NCI-H2107 treated with DMSO at 0.1 percent for 48 hours (cell line): ENCODE results near the gene SLC11A1.

Source experiments
- DNase-seq: peaks from one replicate; lab custom pipeline; 2025; ENCODE audit not compliant: unreplicated experiment; lab: John Stamatoyannopoulos, UW

The SLC11A1 gene

DNA sequence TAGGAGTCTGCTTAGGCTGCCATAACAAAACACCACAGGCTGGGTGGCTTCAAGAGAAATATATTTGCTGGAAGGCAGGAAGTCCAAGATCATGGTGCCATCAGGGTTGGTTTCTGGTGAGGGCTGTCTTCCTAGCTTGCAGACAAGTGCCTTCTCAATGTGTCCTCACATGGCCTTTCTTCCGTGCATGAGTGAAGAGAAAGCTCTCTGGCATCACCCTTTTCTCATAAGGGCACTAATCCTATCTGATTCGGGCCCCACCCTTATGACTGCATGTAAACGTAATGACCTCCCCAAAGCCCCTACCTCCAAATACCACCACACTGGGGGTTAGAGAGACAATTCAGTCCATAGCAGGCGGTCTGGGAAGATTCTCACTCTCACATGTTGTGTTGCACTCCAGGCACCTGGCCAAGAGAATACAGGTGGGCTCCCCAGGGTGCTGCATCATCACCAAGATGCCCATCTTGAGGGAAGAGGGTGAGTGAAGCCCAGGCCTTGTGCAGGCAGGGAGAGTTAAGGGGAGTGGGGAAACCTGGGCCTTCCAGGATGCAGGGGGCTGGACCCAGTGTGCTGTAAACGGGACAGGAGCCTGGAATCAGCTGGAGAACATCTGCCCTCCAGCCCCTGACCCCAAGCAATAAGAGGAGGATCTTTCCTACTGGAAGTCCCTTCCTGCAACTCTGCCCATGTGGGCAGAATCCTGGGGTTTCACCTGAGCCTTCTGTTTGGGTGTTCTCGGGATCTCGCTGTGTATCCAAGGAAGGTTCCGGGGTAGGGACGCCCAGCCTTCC lies 15.3 kb upstream of the SLC11A1 start:
- no peak for DNase-seq

- DNase-seq = no peak
These were observed 14.5 kb upstream of the SLC11A1 start for GRCh38 chr2:218367415-218368149.

- no peak for DNase-seq
These were observed 13.9 kb upstream of the SLC11A1 start for GRCh38 chr2:218368150-218368528.

DNA sequence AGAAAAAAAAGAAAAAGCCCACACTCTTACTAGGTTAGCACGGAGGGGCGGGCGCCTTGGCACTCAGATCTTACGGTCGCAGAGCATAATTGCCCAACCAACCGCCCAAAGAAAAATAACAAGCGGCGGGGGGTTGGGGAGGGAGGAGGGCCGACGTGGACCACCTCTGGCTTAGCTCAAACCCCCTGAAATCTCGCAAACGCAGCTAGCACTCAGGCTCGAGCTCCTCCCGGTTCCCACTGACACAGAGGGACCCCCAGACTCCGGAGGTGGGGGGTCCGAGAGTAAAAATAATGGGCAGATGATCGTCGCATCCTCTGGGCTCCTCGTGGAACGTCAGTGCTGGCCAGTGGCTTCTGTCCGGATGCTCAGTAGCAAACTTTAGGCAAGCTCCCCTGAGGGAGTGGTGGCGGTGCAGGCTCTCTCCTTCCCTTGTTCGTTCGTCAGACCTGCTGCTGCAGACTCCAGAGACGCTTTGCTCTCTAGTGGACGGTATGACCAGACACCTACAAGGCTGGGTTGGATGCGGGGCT lies 13.4 kb upstream of the SLC11A1 start:
- no peak for DNase-seq

DNA sequence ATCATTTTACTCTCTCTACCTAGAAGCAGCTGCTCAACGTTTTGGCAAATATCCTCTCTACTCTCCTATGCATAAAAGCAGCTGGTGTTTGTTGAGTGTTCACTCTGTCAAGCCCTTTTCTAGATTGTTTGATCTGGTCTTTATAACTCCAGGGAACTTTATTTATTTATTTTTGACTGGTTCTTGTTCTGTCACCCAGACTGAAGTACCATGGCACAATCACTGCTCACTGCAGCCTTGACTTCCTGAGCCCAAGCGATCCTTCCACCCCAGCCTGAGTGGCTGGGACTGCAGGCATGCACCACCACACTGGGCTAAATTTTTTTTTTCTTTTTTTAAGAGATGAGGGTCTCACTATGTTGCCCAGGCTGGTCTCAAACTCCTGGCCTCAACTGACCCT lies 12.7 kb upstream of the SLC11A1 start:
- no peak for DNase-seq

DNA sequence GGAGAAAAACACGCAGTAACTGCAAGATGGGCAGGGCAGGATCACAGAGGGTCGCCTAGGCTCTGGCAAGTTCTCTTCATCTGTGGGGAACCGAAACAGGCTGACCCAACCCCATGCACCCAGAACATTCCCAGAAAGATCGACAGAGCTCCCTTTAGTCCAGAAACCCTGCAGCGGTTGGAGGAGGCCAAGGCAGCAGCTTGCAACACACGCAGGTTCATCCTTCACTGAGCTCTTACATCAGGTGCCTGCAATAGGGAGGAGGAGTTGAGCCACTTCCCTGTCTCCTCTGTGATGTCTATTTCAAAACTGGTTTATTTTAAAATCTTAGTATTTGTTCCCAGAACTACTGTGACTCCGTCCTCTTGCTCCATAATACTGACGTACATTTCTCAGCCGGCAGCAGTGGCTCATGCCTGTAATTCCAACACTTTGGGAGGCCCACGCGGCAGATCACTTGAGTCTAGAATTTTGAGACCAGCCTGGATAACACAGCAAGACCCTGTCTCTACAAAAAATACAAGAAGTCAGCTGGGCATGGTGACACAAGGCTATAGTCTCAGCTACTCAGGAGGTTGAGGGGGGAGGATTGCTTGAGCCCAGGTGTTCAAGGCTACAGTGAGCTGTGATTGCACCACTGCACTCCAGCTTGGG lies 11.5 kb upstream of the SLC11A1 start:
- no peak for DNase-seq

GRCh38 chr2:218371983-218372350 lies 10.1 kb upstream of the SLC11A1 start:
- DNase-seq = no peak

DNA sequence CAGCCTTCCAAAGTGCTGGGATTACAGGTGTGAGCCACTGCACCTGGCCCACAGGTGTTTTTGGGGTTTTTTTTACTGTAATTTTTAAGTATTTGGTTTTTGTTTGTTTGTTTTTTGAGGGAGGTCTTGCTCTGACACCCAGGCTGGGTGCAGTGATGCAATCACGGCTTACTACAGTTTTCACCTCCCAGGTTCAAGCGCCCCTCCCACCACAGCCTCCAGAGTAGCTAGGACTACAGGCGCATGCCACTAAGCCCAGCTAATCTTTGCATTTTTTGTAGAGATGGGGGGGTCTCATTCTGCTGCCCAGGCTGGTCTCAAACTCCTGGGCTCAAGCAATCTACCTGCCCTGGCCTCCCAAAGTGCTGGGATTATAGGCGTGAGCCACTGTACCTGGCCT lies 7.3 kb upstream of the SLC11A1 start:
- no peak for DNase-seq

GRCh38 chr2:218375212-218375611 lies 6.9 kb upstream of the SLC11A1 start:
- DNase-seq = no peak

- DNase-seq = no peak
These were observed 4.0 kb upstream of the SLC11A1 start for GRCh38 chr2:218378053-218378452.

DNA sequence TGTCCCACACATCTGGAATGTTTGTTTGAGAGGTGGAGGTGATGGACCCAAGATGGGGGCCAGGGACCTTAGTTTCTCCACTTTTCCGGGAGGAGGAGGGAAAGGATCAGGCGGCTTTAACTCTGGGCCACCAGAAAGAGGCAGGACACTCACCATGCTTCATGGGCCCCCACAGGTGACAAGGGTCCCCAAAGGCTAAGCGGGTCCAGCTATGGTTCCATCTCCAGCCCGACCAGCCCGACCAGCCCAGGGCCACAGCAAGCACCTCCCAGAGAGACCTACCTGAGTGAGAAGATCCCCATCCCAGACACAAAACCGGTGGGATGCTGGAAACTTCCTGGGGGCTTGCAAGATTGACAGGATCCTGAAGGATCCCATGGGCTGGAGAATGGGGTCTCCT lies 712 bp downstream of the SLC11A1 start:
- no peak for DNase-seq

DNA sequence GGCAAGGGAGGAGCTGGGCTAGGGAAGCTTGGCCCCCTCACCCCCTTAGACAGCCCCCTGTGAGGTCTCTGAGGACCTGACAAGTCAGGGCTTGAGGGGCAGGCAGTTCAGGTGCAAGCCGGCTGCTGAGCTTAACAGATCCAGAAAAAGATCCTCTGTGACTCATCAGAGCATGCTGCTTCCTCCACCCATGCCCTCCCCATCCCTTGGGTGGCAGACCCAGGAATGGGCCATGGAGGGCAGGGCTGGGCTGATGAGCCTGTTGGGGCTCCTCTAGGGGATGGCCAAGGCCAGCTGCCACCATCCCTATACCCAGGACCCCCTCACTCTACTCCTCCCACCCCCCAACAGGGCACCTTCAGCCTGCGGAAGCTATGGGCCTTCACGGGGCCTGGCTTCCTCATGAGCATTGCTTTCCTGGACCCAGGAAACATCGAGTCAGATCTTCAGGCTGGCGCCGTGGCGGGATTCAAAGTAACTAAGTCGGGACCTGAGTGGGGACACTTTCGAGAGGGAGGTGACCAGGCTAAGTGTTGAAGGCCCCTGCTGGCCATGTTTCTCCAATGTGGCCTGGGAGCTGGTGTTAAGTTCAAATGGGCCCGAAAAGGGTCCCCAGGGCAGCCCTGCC lies 1.9 kb downstream of the SLC11A1 start:
- DNase-seq = no peak

GRCh38 chr2:218384975-218385374 lies 2.9 kb downstream of the SLC11A1 start:
- no peak for DNase-seq

DNA sequence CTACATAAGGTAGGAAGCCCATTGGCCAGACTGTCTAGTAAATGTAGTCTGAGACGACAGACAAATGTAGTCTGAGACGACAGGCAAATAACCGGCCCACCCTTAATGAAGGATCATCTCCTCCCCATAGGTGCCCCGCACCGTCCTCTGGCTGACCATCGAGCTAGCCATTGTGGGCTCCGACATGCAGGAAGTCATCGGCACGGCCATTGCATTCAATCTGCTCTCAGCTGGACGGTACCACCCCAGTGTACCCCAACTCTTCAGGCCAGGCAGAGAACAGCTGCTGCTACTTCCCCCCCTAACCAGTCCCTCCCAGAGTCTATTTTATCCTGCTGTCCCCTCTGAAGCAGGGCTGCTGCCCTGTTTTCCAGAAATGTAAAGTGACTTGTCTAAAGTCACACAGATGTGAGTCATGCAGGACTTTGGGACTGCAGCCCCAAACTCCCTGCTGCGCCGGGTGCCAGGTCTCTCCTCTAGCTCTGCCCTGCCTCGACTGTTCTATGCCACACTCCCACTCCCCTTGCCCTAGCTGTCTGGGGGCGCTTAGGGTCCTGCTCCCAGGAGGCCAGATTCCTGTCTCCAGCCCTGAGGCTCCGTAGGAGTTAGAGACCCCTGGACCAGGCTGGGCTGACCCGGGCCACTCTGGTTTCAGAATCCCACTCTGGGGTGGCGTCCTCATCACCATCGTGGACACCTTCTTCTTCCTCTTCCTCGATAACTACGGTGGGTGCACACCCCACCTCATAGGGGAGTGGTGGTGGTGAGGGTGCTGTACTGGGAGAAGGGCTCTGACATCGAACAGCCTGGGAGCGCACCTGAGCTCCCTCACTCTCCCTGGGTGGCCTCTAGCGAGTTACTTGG lies 4.7 kb downstream of the SLC11A1 start:
- no peak for DNase-seq

DNA sequence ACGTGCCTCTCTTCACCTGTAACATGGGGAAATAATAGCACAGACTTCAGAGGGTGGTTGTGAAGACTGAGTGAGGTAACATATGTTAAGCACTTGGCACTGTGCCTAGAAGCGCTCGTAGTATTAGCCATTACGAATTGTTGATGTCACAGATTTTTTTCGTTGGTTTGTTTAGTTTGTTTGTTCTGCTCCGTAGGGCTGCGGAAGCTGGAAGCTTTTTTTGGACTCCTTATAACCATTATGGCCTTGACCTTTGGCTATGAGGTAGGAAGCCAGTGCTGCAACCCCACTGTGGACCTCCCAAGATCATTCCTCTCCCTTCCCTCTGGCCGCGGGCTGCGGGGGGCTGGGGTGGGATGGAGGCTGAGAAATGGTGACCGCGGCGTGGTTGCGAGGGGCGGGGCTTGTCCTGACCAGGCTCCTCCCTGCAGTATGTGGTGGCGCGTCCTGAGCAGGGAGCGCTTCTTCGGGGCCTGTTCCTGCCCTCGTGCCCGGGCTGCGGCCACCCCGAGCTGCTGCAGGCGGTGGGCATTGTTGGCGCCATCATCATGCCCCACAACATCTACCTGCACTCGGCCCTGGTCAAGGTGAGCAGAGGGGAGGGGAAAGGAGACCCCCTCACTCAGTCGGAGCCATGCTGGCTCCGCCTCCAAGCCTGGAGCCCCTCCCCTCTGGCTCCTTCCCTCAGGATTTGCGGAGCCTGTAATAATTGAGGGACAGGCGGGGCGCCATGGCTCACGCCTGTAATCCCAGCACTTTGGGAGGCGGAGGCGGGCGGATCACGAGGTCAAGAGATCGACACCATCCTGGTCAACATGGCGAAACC lies 5.5 kb downstream of the SLC11A1 start:
- DNase-seq = peak; percentile 61

DNA sequence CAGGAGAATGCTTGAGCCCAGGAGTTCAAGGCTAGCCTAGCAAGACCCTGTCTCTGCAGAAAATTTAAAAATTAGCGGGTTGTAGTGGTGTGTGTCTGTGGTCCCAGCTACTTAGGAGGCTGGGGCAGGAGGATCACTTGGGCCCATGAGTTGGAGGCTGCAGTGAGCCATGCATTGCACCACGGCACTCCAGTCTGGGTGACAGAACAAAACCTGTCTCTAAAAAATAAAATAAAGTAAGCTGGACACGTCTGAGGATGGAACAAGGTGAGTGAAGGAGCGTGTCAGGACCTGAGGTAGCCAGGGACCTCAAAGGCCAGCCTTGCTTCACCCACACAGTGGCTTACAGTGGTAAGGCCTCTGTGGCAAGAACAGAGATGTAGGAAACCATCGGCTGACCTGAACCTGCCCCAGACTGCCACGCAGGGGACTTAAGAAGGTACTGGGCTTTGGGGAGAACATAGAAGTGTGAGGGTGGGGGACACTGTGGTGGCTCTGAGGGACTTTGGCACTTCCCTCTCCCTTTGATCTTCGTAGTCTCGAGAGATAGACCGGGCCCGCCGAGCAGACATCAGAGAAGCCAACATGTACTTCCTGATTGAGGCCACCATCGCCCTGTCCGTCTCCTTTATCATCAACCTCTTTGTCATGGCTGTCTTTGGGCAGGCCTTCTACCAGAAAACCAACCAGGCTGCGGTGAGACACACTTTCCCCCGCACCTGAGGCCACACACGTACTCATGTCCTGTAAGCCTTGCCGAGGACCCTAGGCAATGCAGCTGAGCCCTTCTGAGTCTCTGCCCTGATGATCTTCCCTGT lies 7.5 kb downstream of the SLC11A1 start:
- no peak for DNase-seq

- no peak for DNase-seq
These were observed 9.1 kb downstream of the SLC11A1 start for GRCh38 chr2:218391202-218391601.

DNA sequence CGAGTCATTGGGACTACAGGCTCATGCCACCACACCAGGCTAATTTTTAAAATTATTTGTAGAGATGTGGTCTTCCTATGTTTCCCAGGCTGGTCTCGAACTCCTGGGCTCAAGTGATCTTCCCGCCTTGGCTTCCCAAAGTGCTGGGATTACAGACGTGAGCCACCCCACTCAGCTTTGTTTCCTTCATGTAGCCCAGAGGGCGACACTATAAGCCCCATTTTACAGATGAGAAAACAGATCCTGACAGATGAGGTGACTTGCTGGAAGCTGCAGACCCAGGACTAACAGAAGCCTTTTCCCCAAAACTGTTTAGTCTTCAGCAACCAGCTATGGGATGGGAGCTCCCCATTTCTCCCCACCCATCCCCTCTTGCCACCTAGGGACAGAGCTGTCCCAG lies 10.4 kb downstream of the SLC11A1 start:
- DNase-seq = no peak
